HG02763 (cell line): ENCODE results near the gene IFNAR2.
"Not testable (repeated sequence)": the region's sequence is repeated elsewhere in the genome, so short reads cannot be mapped to it uniquely, and the experiment has no call there.

Experiments
- ATAC-seq: cut with Tn5 transposase; IDR thresholded peaks from one replicate; pipeline ENCODE4 v1.9.1; 2021; ENCODE audit warnings: mild to moderate bottlenecking, moderate library complexity; ENCODE audit not compliant: unreplicated experiment

Gene IFNAR2

GRCh38 chr21:33241846-33242245, 12.1 kb downstream of the IFNAR2 start:
- no peak for ATAC-seq

- not testable (repeated sequence) for ATAC-seq
Measured at GRCh38 chr21:33242846-33243245, 13.1 kb downstream of the IFNAR2 start.

- ATAC-seq, result no peak
Measured at GRCh38 chr21:33244082-33244778, 14.5 kb downstream of the IFNAR2 start.

GRCh38 chr21:33244779-33245105, 15.0 kb downstream of the IFNAR2 start:
- ATAC-seq, result no peak

GRCh38 chr21:33245289-33245918, 15.7 kb downstream of the IFNAR2 start:
- no peak for ATAC-seq

- ATAC-seq, result no peak
Measured at GRCh38 chr21:33246506-33246905, 16.8 kb downstream of the IFNAR2 start.

GRCh38 chr21:33246963-33247362, 17.2 kb downstream of the IFNAR2 start:
- ATAC-seq, result no peak

GRCh38 chr21:33247599-33247998, 17.9 kb downstream of the IFNAR2 start:
- ATAC-seq, result no peak

- ATAC-seq, result no peak
Measured at GRCh38 chr21:33249331-33250002, 19.7 kb downstream of the IFNAR2 start.

- ATAC-seq, result no peak
Measured at GRCh38 chr21:33251119-33251518, 21.4 kb downstream of the IFNAR2 start.

GRCh38 chr21:33253382-33253781, 23.6 kb downstream of the IFNAR2 start:
- ATAC-seq, result not testable (repeated sequence)

GRCh38 chr21:33254766-33255165, 25.0 kb downstream of the IFNAR2 start:
- ATAC-seq, result no peak

GRCh38 chr21:33255404-33255803, 25.7 kb downstream of the IFNAR2 start:
- ATAC-seq, result no peak

- no peak for ATAC-seq
Measured at GRCh38 chr21:33256019-33256418, 26.3 kb downstream of the IFNAR2 start.

- no peak for ATAC-seq
Measured at GRCh38 chr21:33257094-33257803, 27.5 kb downstream of the IFNAR2 start.

GRCh38 chr21:33258475-33258874, 28.7 kb downstream of the IFNAR2 start:
- ATAC-seq, result no peak

- no peak for ATAC-seq
Measured at GRCh38 chr21:33259428-33259827, 29.7 kb downstream of the IFNAR2 start.

- ATAC-seq, result no peak
Measured at GRCh38 chr21:33259995-33260394, 30.3 kb downstream of the IFNAR2 start.

- no peak for ATAC-seq
Measured at GRCh38 chr21:33261635-33262034, 31.9 kb downstream of the IFNAR2 start.

- ATAC-seq, result no peak
Measured at GRCh38 chr21:33262921-33263320, 33.2 kb downstream of the IFNAR2 start.

GRCh38 chr21:33264561-33264960, 34.8 kb downstream of the IFNAR2 start:
- no peak for ATAC-seq

GRCh38 chr21:33265664-33266049, 35.9 kb downstream of the IFNAR2 start:
- no peak for ATAC-seq
